ENCODE data around the gene SETD1B. TPM values are rescaled to one million over a fixed set of nuclear protein-coding genes. Genes with fewer than 3 reads are reported as not detected.
A peak's percentile ranks its signal among the peaks of the same experiment; 100 is the strongest.

Gene SETD1B
- total RNA-seq, 6 donors from 2014 or later = 9.3 to 47.1 (median 20.4) TPM

- Histone ChIP-seq H3K9me3 (no peaks in the 10 kb centered on the region), H3K4me3 (no peak overlapping the region), H3K27me3 (no peaks in the 10 kb centered on the region), H3K27ac (peak overlapping the region in 2 of 4 donors; percentile 28 to 29), H3K4me1 (no peaks in the 10 kb centered on the region), H3K36me3 (peaks cover 22 to 63% (median 44%) of the 10 kb centered on the region in 4 donors)
- TF ChIP-seq CTCF (IDR thresholded peaks at IDR 0.05) (no peak), EP300 (IDR thresholded peaks at IDR 0.05) (no peak), POLR2AphosphoS5 (IDR thresholded peaks at IDR 0.05) (no peak), POLR2A (IDR thresholded peaks at IDR 0.05) (no peak)
- DNase-seq (peak in 1 of 2 donors; percentile 56), ATAC-seq (ENCODE audit: low FRiP score in 2 of 2) (no peak)
- WGBS, 2 donors = 84 to 93% methylated on average over 19 of the region's 19 CpGs
Observed at GRCh38 chr12:121831571-121832245, 27.9 kb downstream of the SETD1B start.

DNA sequence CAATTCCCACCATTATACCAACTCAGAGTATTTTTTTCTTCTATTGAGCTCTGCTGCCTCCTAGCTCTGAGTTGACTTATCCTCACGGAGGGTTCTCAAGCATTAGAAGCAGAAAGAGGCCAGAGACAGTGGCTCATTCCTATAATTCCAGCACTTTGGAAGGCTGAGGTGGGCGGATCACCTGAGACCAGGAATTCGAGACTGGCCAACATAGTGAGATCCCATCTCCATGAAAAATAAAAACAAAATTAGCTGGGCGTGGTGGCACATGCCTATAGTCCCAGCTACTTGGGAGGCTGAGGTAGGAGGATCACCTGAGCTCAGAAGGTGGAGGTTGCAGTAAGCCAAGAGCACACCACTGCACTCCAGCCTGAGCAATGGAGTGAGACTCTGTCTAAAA lies 33.9 kb downstream of the SETD1B start:
- peaks cover 4 to 14% (median 11%) of the 10 kb centered on the region in 4 donors for H3K4me1 ChIP-seq
- H3K27me3 ChIP-seq = no peaks in the 10 kb centered on the region
- DNase-seq (no peak), ATAC-seq (ENCODE audit: low FRiP score in 2 of 2) (no peak)
- H3K4me3 ChIP-seq = no peak overlapping the region
- H3K27ac ChIP-seq = no peak overlapping the region
- no peaks in the 10 kb centered on the region for H3K9me3 ChIP-seq
- TF ChIP-seq POLR2AphosphoS5 (IDR thresholded peaks at IDR 0.05) (no peak), EP300 (IDR thresholded peaks at IDR 0.05) (no peak), POLR2A (IDR thresholded peaks at IDR 0.05) (no peak), CTCF (IDR thresholded peaks at IDR 0.05) (no peak)
- 73 to 76% methylated on average over 4 of the region's 4 CpGs for WGBS, 2 donors
- H3K36me3 ChIP-seq = peaks cover 0 to 3% (median under 1%) of the 10 kb centered on the region in 4 donors

DNA sequence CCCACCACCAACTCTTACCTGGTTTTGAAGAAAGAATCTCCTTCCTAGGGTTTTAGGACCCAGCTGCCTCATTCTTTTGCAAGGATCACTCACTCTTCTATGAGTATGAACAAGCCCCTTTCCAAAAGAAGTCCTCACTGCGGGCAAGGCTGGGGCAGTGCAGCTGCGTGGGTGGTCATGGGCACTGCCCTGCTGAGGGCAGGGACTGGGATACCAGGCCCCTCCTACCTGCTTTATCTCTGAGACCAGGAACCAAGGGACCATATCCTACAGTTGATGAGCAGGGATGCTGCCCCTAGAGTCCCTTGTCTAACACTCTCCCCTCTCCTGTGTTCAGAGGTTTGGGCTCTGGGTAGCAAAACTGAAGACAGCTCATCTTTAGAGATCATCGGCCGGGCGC lies 34.3 kb downstream of the SETD1B start:
- DNase-seq = no peak
- no peak for ATAC-seq (ENCODE audit: low FRiP score in 2 of 2)
- no peaks in the 10 kb centered on the region for H3K9me3 ChIP-seq
- no peaks in the 10 kb centered on the region for H3K27me3 ChIP-seq
- no peak for TF ChIP-seq EP300 (IDR thresholded peaks at IDR 0.05)
- TF ChIP-seq POLR2AphosphoS5 (IDR thresholded peaks at IDR 0.05) = no peak
- TF ChIP-seq POLR2A (IDR thresholded peaks at IDR 0.05) = no peak
- no peak for TF ChIP-seq CTCF (IDR thresholded peaks at IDR 0.05)
- H3K27ac ChIP-seq = no peak overlapping the region
- H3K4me1 ChIP-seq = peaks cover 4 to 14% (median 11%) of the 10 kb centered on the region in 4 donors
- WGBS, 2 donors = 78 to 92% methylated on average over 5 of the region's 5 CpGs
- H3K4me3 ChIP-seq = no peak overlapping the region
- H3K36me3 ChIP-seq = no peaks in the 10 kb centered on the region

GRCh38 chr12:121839106-121839992 lies 35.5 kb downstream of the SETD1B start:
- H3K36me3 ChIP-seq = no peaks in the 10 kb centered on the region
- H3K27me3 ChIP-seq = no peaks in the 10 kb centered on the region
- no peaks in the 10 kb centered on the region for H3K9me3 ChIP-seq
- DNase-seq (peak; percentile 100), ATAC-seq (ENCODE audit: low FRiP score in 2 of 2) (peak; percentile 99)
- peaks cover 4 to 14% (median 11%) of the 10 kb centered on the region in 4 donors for H3K4me1 ChIP-seq
- TF ChIP-seq CTCF (IDR thresholded peaks at IDR 0.05) (peak; percentile 37 to 84 (median 60)), POLR2A (IDR thresholded peaks at IDR 0.05) (peak in 2 of 4 donors; percentile 19 to 71), POLR2AphosphoS5 (IDR thresholded peaks at IDR 0.05) (peak; percentile 29 to 82), EP300 (IDR thresholded peaks at IDR 0.05) (peak in 1 of 4 donors; percentile 4)
- WGBS, 2 donors = 13 to 23% methylated on average over 27 to 53 of the region's 53 CpGs
- peak overlapping the region; percentile 40 to 70 (median 64) for H3K4me3 ChIP-seq
- H3K27ac ChIP-seq = peak overlapping the region; percentile 48 to 87 (median 72)
